Hepatocyte (in vitro differentiated cells): ENCODE results near the gene EDA. TPM values are rescaled to one million over a fixed set of nuclear protein-coding genes. Genes with fewer than 3 reads are reported as not detected.

Experiments
- DNase-seq: peaks from one replicate; pipeline ENCODE4 v3.0.0-alpha.2; 2016; ENCODE audit warnings: low spot score
- H2AFZ ChIP-seq: fragments of 200-600 bp; sonication (generic); 2 replicates; pipeline ENCODE4 v1.6.0; 2016; ENCODE audit warnings: antibody characterized with exemption, mild to moderate bottlenecking
- H3K27ac ChIP-seq: fragments of 200-600 bp; sonication (generic); 2 replicates; pipeline ENCODE4 v1.5.1; 2016; ENCODE audit warnings: mild to moderate bottlenecking
- H3K27me3 ChIP-seq: fragments of 200-600 bp; sonication (generic); 2 replicates; pipeline ENCODE4 v1.6.1; 2016
- H3K36me3 ChIP-seq: fragments of 200-600 bp; sonication (generic); replicated peaks from 2 replicates; pipeline ENCODE4 v1.5.1; 2016; ENCODE audit warnings: low read depth; ENCODE audit not compliant: insufficient read depth
- H3K4me1 ChIP-seq: fragments of 200-600 bp; sonication (generic); 2 replicates; pipeline ENCODE4 v1.5.1; 2016; ENCODE audit warnings: mild to moderate bottlenecking, moderate library complexity; ENCODE audit not compliant: insufficient read depth
- H3K4me2 ChIP-seq: fragments of 200-600 bp; sonication (generic); 2 replicates; pipeline ENCODE4 v1.6.0; 2016
- H3K4me3 ChIP-seq: fragments of 200-600 bp; sonication (generic); 2 replicates; pipeline ENCODE4 v1.5.1; 2016; ENCODE audit warnings: mild to moderate bottlenecking
- H3K79me2 ChIP-seq: fragments of 200-600 bp; sonication (generic); 2 replicates; pipeline ENCODE4 v1.6.0; 2017; ENCODE audit warnings: mild to moderate bottlenecking
- H3K9me2 ChIP-seq: fragments of 200-600 bp; sonication (generic); replicated peaks from 2 replicates; pipeline ENCODE4 v1.6.0; 2017; ENCODE audit warnings: mild to moderate bottlenecking; ENCODE audit not compliant: insufficient read depth
- H3K9me3 ChIP-seq: fragments of 200-600 bp; sonication (generic); 2 replicates; pipeline ENCODE4 v1.5.1; 2016; ENCODE audit warnings: low read depth, mild to moderate bottlenecking
- H4K20me1 ChIP-seq: fragments of 200-600 bp; sonication (generic); 2 replicates; pipeline ENCODE4 v1.6.0; 2016; ENCODE audit warnings: mild to moderate bottlenecking; ENCODE audit not compliant: insufficient read depth, poor library complexity, severe bottlenecking
- EZH2 ChIP-seq: fragments of 200-600 bp; sonication (generic); IDR thresholded peaks from 2 replicates; pipeline ENCODE4 v1.6.1; 2016; ENCODE audit warnings: antibody characterized with exemption, mild to moderate bottlenecking, borderline replicate concordance
- EZH2phosphoT487 ChIP-seq: fragments of 200-600 bp; sonication (generic); IDR thresholded peaks from one replicate; pipeline ENCODE4 v1.6.1; 2018; ENCODE audit warnings: antibody characterized with exemption, mild to moderate bottlenecking, low read depth, moderate library complexity; ENCODE audit not compliant: unreplicated experiment, severe bottlenecking
- WGBS: methylation state at CpG from one replicate; pipeline ENCODE4 v1.1.6; 2016; ENCODE audit warnings: low lambda C conversion rate; ENCODE audit errors: missing lambda C conversion rate; 5-methylcytosine and 5-hydroxymethylcytosine counted together
- polyA plus RNA-seq: library from polyadenylated mRNA; unstranded; fragments of >200 nt; fragmentation: Nextera tagmentation; extraction: Ambion mirVana; gene quantifications from 2 replicates; pipeline ENCODE4 v1.2.1, GENCODE V29; 2016
- total RNA-seq: library from RNA; depleted of rRNA; stranded (reverse); fragments of >200 nt; gene quantifications from 2 replicates; pipeline ENCODE4 v1.2.3, GENCODE V29; 2014
- TF ChIP-seq, protein P1 (sequence below): fragments of 200-600 bp; sonication (generic); IDR thresholded peaks from 2 replicates; pipeline ENCODE4 v1.5.1; 2016; ENCODE audit warnings: antibody characterized with exemption, mild to moderate bottlenecking; ENCODE audit not compliant: poor library complexity

The EDA gene
- total and polyA plus RNA-seq, 2 experiments from 2014 or later, result 4.7 to 19.1 TPM

DNA sequence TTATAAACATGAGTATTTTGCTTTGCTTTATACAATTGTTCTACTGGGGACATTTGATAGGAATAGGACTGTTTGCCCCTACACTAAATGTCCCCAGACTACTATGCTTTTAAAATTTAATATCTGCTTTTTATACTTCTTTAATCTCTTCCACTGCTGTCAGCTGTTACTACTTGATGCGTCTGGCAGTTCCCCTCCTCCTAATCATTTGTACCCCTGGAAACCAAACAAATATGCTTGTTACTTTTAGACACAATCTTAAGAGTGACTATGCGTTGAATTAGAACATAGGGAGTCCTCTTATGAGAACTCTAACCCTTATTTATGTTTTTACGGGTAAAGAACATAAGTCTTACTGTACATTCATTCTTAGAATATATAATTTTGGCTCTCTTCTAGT lies 145.7 kb downstream of the EDA start:
- Histone ChIP-seq H3K27ac (no peak overlapping the region), H3K4me2 (no peak overlapping the region), H2AFZ (no peak overlapping the region), H3K4me3 (no peak overlapping the region), H3K36me3 (no peaks in the 10 kb centered on the region), H3K79me2 (no peaks in the 10 kb centered on the region), H3K9me2 (no peaks in the 10 kb centered on the region), H4K20me1 (no peaks in the 10 kb centered on the region), H3K9me3 (no peaks in the 10 kb centered on the region), H3K4me1 (no peaks in the 10 kb centered on the region), H3K27me3 (no peaks in the 10 kb centered on the region)
- DNase-seq, result no peak
- TF ChIP-seq, protein P1, sequence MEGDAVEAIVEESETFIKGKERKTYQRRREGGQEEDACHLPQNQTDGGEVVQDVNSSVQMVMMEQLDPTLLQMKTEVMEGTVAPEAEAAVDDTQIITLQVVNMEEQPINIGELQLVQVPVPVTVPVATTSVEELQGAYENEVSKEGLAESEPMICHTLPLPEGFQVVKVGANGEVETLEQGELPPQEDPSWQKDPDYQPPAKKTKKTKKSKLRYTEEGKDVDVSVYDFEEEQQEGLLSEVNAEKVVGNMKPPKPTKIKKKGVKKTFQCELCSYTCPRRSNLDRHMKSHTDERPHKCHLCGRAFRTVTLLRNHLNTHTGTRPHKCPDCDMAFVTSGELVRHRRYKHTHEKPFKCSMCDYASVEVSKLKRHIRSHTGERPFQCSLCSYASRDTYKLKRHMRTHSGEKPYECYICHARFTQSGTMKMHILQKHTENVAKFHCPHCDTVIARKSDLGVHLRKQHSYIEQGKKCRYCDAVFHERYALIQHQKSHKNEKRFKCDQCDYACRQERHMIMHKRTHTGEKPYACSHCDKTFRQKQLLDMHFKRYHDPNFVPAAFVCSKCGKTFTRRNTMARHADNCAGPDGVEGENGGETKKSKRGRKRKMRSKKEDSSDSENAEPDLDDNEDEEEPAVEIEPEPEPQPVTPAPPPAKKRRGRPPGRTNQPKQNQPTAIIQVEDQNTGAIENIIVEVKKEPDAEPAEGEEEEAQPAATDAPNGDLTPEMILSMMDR, result no peak
- no peak for TF ChIP-seq EZH2phosphoT487
- WGBS, result 62% methylated on average over 3 of the region's 3 CpGs

GRCh38 chrX:69762340-69762739 lies 146.4 kb downstream of the EDA start:
- no peak for TF ChIP-seq EZH2phosphoT487
- no peak for TF ChIP-seq EZH2
- TF ChIP-seq, protein P1, result no peak
- WGBS, result 88% methylated on average over 3 of the region's 3 CpGs
- no peaks in the 10 kb centered on the region for H3K4me1 ChIP-seq
- H3K27me3 ChIP-seq, result no peaks in the 10 kb centered on the region
- no peaks in the 10 kb centered on the region for H3K79me2 ChIP-seq
- H3K4me3 ChIP-seq, result no peak overlapping the region
- H3K9me3 ChIP-seq, result no peaks in the 10 kb centered on the region
- no peaks in the 10 kb centered on the region for H4K20me1 ChIP-seq
- no peak overlapping the region for H3K4me2 ChIP-seq
- H3K9me2 ChIP-seq, result no peaks in the 10 kb centered on the region
- no peak overlapping the region for H2AFZ ChIP-seq
- no peak for DNase-seq
- no peak overlapping the region for H3K27ac ChIP-seq
- no peaks in the 10 kb centered on the region for H3K36me3 ChIP-seq

DNA sequence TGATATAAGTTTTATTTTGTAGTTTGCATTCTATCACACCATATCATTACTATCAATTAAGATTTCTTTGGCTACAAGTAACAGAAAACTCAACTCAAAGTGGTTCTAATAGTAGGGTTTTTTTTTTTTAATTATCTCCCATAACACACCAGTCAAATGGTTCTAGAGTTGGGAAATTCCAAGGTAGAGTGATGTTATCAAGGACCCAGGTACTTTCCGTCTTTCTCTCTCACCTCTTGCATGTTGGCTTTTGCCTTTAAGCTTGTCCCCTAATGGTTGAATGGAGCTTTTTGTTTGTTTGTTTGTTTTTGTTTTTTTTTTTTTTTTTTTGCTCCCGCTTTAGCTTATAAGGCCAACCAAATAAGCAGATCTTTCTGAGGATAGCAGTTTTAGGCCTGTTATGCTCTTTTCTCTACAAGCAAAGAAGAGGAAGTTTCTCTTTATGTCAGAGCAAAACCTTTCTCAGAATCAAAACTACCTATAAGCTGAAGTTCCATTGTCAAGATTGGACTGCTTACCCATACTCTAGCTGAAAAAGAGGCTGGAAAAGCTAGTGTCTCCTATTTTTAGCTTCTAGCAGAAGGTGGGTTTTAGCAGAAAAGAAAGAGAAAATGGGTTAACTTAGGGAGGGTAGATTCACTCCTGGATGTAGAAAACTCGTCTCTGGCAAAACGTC lies 177.5 kb downstream of the EDA start:
- Histone ChIP-seq H4K20me1 (no peaks in the 10 kb centered on the region), H3K27ac (no peak overlapping the region), H3K9me2 (no peaks in the 10 kb centered on the region), H3K36me3 (no peaks in the 10 kb centered on the region), H3K4me1 (no peaks in the 10 kb centered on the region), H3K27me3 (no peaks in the 10 kb centered on the region), H3K4me2 (no peak overlapping the region), H3K9me3 (no peaks in the 10 kb centered on the region), H3K4me3 (no peak overlapping the region), H2AFZ (no peak overlapping the region), H3K79me2 (no peaks in the 10 kb centered on the region)
- no peak for DNase-seq
- no peak for TF ChIP-seq EZH2
- 73% methylated on average over 4 of the region's 4 CpGs for WGBS

DNA sequence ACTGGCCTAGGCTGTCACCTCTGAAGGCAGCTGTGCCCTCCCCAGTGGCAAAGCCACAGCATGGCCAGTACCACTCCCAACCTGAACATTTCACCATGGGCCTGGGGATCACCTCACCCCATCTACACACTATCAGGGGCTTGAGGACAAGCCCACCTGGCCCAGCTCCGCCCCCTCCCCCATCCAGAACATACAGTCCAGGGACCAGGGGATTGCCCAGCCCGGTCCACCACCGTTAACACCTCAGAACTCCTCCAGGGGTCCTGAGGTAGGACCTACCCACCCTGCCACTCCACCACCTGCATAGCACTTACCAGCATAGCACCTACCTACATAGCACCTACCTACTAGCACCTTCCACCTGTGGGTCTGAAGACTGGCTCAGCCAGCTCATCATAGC lies 179.8 kb downstream of the EDA start:
- no peak overlapping the region for H3K4me3 ChIP-seq
- H3K27me3 ChIP-seq, result no peaks in the 10 kb centered on the region
- H3K9me3 ChIP-seq, result no peaks in the 10 kb centered on the region
- no peak overlapping the region for H3K27ac ChIP-seq
- 93% methylated on average over 3 of the region's 3 CpGs for WGBS
- no peaks in the 10 kb centered on the region for H3K79me2 ChIP-seq
- no peaks in the 10 kb centered on the region for H4K20me1 ChIP-seq
- H3K4me1 ChIP-seq, result no peaks in the 10 kb centered on the region
- TF ChIP-seq EZH2 (no peak), EZH2phosphoT487 (no peak)
- TF ChIP-seq, protein P1, result no peak
- DNase-seq, result no peak
- H3K36me3 ChIP-seq, result no peaks in the 10 kb centered on the region
- H3K9me2 ChIP-seq, result no peaks in the 10 kb centered on the region
- H2AFZ ChIP-seq, result no peak overlapping the region
- H3K4me2 ChIP-seq, result no peak overlapping the region
